HG02588 (cell line): ENCODE measurements around the gene RAD51D.
"Not testable (repeated sequence)": the region's sequence is repeated elsewhere in the genome, so short reads cannot be mapped to it uniquely, and the experiment has no call there.

Experiments used
- ATAC-seq: cut with Tn5 transposase; IDR thresholded peaks from one replicate; pipeline ENCODE4 v1.9.1; 2021; ENCODE audit warnings: mild to moderate bottlenecking, moderate library complexity; ENCODE audit not compliant: unreplicated experiment

Gene RAD51D

DNA sequence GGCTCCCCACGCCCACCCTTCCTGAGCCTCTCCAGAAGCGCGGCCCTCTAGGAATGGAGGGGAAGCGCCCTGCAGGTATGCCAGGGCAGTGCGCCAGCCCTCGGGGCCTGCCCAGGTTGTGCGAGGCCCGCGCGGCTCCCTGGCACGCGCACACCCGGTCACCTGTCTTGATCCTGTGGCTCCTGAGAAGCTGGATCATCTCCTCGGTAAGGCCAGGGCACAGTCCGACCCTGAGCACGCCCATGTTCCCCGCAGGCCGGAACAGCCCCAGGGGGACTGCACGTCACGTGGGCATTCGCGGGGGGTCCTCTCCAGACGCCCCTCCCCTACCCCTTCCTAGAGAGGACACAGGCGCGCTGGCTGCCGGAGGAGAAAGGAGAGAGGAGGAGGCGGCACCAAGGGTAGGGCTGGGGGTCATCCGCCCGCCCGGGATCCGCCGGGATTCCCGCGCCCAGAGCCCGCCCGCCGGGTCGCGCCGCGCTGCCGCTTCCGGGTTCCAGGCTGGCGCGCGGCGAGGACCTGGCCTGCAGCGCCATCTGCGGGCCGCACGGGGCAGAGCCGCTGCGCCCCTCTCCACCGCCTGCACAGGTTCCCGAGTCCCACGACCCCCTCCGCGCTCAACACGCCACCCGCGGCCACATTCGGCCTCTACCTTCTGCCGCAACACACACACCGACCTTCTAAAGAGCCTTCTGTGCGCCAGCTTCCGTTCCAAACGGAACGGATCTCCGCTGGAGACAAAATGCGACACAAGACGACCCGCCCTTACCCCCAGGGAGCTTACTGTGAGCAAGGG, at the start of gene RAD51D:
Gene RAD51D, minus strand, starts transcription at position 491 of the 796 bp plus-strand sequence. Its CDS starts 247 bp downstream, at position 244.
- ATAC-seq: peak; percentile 76

DNA sequence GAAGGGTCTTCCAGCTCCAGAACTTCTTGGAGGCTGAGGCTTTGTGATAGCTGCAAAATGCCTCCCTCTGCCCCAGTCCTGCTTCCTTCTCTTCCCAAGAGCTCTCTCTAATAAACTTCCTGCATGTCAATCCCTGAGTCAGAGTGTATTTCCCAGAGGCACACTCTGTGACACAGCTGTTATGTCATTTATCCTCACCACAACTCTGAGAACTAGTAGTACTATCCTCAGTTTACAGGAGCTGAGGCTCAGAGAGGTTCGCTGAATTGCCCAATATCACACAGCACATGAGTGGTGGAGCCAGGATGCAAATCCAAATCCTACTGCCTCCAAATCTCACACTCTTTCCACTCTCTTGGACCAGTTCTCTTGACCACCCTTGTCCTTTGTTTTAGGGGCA, 48.0 kb upstream of the RAD51D start:
- ATAC-seq: no peak

DNA sequence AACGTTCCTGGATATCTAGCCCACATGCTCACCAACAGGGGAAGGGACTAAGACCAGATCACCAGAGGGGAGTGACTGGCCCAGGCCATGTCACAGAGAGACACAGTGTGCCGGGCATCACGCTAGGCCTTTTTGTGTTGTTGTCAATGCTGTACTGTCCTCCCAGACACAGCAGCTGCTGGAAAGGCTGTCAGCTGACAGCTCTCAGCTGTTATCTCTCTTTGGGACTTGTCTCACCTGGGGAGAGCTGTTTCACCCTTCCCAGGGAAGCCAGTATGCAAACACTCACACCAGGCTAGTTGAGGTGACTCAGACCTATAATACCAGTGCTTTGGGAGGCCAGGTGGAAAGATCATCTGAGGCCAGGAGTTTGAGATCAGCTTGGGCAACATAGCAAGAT, 47.4 kb upstream of the RAD51D start:
- ATAC-seq: no peak

DNA sequence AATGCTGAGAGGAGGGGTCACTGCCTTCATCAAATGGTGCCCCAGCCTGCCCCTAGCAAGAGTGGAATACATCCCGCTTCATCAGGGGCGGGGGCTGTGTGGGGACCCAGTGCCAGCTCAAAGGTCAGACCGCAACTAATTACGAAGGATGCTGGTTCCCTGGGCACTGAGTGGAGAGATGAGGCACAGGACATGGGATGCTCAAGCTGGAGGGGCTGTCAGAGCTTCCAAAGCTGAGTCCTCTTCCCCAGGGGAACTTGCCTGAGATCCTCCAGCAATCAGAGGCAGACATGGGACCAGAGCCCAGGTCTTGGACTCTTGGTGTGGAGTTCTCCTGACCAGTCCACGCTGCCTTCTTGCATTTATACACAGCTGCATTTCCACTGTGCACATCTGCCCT, 46.9 kb upstream of the RAD51D start:
- no peak for ATAC-seq

DNA sequence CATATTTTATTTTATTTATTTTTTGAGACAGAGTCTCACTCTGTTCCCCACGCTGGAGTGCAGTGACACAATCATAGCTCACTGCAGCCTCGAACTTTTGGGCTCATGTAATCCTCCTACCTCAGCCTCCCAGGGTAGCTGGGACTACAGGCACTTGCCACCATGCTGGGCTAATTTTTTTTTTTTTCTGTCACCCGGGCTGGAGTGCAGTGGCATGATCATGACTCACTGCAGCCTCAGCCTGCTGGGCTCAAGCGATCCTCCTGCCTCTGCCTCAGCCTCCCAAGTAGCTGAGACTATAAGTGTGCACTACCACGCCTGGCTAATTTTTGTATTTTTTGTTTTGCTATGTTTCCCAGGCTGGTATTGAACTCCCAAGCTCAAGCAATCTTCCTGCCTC, 45.1 kb upstream of the RAD51D start:
- no peak for ATAC-seq

DNA sequence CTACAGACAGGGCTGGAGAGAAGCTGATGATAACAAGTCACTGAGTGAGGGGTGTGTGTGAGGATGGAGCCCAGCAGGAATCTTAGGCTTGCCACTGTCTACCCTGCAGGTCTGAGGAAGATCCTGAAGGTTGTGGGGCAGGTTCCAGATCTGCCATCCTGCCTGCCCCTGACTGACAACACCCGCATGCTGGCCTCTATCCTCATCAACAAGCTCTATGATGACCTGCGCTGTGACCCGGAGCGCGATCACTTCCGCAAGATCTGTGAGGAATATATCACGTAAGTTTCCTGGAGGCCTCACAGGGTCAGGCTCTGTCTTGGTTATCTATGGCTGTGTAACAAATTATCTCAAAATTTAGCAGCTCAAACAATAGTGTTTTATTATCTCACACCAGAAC, 44.2 kb upstream of the RAD51D start:
- ATAC-seq: no peak

DNA sequence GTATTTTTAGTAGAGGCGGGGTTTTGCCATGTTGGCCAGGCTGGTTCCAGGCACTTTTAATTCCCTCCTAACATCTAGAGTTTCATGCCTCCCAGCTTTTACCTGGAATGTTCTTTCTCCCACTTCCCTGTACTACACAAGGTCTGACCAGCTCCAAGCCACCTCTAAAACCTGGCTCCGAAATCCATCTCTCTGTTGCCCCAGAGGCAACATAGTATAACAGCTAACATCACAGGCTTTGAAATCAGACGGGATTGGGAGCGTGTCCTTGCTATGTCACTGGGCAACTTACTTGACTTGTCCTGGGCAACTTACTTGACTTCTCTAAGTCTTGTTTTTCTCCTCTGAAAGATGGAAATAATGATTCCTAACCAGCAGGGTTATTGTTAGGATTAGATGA, 43.1 kb upstream of the RAD51D start:
- no peak for ATAC-seq

DNA sequence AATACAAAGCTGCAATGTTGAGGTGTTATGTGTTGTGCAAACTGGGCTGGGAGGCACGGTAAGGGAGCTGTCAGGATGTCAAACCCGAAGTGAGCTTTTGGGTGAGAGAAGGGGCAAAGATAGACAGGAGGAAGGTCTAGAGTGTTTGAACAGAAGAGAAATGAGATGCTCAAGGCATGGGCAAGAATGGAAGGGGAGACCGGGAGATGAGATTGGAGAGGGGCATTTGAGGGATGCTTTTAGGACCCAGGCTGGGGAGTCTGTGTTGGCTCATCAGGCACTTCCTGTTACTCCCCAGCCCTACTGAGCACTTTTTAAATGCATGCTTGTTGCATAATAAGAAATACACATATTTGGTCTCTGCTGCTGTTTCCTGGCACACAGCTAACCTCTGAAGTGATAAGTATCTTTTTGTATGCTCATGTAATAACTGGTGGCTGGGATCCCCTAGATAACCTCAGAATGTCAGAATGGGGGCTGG, 41.7 kb upstream of the RAD51D start:
- no peak for ATAC-seq

DNA sequence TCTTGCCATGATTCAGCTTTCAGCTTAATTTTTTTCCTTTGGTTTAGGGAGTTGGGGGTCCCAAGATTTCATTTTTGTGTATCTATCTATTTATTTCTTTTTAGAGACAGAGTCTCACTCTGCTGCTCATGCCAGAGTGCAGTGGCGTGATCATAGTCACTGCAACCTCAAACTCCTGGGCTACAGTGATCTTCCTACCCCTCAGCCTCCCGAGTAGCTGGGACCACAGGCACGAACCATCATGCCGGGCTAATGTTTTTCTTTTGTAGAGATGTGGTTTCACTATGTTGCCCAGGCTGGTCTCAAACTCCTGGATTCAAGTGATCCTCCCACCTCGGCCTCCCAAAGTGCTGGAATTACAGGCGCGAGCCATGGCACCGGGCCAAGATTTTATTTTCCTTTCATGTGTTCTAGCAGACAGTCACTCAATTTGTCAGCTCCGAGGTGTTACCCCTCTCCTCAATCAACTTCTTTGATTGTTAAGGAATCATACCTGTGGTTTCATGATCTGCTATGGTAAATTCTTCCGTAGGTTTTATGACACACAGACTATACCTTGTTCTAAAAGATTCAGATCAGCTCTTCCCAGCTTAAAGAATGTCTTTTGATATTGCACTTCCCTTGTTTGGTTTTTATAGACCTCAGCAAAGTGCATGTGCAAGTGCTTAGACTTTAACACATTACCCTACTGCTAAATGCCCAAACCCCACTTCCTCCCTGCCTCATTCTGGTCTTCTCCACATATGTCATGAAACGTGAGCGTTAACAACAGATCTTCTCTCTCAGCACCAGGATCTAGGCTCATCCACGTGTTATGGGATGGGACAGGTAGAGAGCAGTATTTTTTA, 40.9 kb upstream of the RAD51D start:
- no peak for ATAC-seq

DNA sequence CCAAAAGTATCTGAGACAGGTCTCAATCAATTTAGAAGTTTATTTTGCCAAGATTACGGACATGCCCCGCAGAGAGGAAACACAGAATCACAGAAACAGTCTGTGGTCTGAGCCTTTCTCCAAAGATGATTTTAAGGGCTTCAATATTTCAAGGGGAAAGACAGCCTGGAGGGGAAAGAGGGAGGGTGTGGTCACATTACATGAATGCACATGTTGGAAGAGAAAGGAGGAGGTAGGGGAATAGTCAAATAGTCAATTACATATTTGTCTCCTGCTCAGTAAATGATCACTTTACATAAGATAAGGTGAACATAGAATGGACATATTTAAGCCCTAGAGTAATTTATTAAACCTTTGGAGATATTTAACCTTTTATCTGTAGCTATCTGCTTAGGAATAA, 40.3 kb upstream of the RAD51D start:
- ATAC-seq: no peak

DNA sequence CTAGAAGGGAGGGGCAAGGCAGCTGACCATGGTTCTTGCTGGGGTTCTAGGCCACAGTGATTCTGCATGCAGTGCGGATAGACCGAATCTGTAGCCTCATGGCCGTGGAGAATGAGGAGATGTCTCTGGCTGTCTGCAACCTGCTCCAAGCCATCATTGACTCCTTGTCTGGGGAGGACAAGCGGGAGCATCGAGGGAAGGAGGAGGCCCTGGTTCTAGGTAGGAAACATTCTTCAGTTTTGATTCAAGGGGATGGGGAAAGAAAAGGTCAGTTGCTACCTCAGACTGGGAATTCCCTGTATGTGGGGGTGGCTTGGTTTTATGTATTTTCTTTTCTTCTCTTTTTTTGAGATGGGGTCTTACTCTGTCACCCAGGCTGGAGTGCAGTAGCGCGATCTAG, 35.6 kb upstream of the RAD51D start:
- no peak for ATAC-seq

DNA sequence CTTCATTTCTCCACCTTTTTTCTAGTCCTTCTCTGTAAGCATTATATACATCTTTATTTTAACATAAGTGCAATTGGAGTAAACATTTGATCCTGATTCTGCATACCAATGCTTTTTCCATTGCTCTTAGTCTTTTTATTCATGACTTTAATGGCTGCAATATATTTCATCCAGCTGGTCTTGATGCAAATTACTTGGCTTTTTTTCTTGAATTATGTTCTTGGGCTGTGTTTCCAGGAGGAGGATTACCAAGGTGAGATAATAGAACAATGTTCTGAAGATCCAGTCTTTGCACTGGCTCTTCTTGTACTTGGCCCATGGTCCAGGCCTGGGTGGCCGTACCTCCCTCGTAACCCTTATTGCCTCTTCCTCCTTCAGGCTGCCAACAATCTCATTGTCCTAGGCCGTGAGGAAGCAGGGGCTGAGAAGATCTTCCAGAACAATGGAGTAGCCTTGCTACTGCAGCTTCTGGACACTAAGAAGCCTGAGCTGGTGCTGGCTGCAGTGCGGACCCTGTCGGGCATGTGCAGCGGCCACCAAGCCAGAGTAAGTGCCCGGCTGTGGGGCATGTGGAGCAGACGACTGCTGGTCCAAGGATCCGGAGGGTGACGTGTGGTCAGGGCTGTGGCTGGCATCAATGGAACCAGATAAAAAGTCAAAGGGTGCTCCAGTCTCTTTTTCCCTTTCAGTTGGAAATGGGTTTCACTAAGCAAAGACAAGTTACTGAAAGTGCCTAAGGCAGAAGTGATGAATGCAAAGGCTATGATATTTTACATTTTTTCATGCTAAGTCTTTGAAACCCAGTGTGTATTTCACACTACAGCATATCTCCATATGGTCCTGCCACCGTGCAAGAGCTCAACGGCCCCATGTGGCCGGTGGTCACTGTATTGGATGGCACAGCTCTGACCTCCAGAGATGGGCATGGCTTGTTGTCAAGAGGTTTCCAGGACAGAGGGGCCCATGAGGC, 34.8 kb upstream of the RAD51D start:
- ATAC-seq: no peak

DNA sequence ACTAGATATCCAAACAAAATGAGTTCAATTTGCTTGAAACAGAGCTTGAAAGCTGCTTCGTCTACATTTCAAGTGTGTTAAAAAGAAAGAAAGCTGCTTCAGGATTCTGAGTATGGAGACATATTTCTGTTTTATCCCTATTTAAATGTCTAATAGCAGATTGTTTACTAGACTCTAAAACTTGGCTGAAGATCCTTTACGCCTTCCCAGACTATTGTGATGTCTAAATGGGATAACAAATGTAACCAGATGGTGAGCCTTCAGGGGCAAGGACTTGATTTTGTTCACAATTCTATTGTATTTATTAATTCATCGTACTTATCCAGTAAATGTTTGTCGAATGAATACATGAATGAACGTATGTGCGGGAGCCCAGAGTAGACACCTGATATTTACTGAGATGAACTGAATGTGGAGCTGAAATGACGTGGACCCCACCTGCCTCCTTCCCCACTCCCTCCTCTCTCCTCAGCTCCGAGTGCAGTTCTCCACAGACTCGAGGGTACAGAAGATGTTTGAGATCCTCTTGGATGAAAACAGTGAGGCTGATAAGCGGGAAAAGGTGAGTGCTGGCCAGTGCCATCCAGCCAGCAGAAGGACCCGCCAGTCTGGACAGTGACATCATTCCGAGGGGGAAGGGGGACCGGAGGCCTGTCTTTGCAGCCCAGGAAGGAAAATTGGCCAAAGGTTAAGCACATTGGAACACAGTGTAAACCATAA, 32.9 kb upstream of the RAD51D start:
- ATAC-seq: no peak

DNA sequence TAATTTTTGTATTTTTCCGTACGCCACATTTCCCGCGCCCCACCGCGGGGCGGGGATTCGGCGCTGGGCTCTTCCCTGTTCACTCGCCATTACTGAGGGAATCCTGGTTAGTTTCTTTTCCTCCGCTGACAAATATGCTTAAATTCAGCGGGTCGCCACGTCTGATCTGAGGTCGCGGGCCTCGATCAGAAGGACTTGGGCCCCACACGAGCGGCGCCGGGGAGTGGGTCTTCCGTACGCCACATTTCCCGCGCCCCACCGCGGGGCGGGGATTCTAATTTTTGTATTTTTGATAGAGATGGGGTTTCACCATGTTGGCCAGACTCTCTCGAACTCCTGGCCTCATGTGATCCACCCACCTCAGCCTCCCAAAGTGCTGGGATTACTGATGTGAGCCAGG, 31.4 kb upstream of the RAD51D start:
- ATAC-seq: not testable (repeated sequence)

DNA sequence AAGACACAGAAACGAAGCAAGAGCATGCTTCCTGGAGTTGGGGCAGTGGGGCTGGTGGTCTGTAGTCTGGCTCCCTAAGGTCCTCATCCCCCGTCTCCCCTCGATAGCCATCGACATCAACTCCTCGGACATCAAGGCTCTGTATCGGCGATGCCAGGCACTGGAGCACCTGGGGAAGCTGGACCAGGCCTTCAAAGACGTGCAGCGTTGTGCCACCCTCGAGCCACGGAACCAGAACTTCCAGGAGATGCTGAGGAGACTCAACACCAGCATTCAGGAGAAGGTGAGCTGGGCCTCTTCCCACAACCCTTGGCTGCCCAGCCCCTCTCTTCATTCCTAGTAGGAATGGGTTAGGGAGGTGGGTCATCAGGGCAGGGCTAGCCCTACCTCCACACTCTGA, 30.3 kb upstream of the RAD51D start:
- no peak for ATAC-seq

DNA sequence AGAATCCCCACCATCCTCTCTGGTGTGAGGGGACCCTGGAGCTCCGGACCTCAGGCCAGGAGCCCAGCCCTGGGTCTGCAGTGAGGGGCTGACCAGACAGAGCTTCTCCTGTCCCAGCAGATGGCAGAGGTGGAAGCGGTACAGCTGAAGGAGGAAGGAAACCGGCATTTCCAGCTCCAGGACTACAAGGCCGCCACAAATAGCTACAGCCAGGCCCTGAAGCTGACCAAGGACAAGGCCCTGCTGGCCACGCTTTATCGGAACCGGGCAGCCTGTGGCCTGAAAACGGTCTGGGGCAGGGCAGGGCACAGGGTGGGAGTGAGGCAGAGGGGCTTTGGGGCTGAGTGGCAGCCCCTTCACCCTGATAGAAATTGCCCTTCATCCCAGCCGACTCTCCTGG, 28.5 kb upstream of the RAD51D start:
- no peak for ATAC-seq

DNA sequence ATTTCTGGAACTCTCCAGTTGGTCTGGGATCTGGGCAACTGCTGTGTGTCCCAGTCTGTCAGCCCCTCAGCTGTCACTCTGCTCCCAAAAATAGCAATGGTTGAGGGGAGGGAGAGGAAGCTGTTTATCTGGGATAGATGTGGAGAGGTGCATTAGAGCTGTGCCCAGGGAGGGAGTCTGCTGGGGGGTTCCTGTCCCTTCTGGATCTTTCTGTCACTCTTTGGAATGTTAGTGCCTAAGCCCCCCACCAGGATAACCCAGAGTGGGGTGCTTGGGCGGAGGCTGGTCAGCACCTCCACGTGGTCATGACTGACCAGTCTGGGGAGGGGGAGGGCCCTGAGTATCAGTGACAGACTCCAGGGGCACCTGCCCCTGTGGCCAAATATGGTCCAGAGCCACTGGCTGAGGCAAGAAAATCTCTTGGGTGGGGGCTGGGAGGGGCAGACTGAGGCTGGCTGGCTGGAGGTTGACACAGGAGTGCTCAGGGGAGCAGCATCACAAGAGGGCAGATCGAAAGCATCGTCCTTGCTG, 27.8 kb upstream of the RAD51D start, which contains the start of gene UNC45B:
Gene UNC45B, plus strand, starts transcription at position 443 of the 531 bp plus-strand sequence. CDS start 447 bp downstream, outside the sequence.
- no peak for ATAC-seq

DNA sequence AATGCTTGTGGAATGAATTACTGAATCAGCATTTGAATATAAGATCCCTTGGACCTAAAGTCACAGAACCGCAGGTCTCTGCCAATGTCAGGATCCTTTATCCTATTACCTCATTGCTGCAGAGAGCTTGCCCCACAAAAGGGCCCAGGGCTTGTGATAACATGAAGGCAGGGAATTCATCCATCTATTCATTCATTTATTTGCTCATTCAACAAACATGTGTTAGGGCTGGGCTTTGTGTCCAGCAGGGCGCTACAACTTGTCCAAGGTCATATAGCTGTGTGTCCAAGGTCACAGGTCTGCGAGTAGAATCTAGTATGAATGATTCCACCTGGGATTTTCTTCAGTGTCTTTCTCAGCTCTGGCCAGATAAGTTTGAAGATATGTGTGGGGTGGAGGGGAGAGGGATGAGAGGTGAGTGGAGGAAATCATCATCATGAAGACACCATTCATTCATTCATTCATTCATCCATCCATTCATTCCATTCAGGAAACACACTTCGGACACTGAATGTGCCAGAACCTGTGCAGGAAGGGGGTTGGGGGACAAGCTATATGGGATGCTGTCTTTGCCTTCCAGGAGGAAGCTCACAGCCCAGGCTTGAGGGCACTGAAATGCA, 26.7 kb upstream of the RAD51D start:
- no peak for ATAC-seq

DNA sequence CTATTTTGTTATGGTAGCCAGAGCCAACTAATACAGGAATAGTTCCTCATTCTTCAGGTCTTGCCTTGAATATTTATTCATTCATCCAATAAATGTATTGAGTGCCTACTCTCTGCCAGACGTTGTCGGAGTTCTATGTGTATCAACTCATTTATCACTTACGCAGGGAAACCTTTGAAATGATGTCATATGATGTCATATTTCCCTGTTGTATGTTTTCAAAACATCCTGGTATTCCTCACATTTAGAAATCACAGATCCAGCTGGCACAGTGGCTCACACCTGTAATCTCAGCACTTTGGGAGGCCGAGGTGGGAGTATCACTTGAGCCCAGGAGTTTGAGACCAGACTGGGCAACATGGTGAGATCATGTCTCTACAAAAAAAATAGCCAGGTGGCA, 25.2 kb upstream of the RAD51D start:
- no peak for ATAC-seq

DNA sequence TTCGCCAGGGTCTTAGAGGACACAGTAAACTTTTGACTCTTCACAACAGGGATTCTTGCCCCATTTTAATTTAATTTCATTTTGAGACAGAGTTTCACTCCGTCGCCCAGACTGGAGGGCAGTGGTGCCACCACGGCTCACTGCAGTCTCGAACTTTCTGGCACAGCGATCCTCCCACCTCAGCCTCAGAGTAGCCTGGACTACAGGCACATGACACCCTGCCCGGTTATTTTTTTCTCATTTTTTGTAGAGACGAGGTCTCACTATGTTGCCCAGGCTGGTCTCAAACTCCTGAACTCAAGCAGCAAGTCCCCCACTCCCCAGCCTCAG, 22.8 kb upstream of the RAD51D start:
- ATAC-seq: no peak
